RPMI7951 (cell line): ENCODE measurements around the gene NLRP5. TPM values are rescaled to one million over a fixed set of nuclear protein-coding genes. Genes with fewer than 3 reads are reported as not detected.
"Not testable (repeated sequence)": the region's sequence is repeated elsewhere in the genome, so short reads cannot be mapped to it uniquely, and the experiment has no call there.

Experiments
- DNase-seq: peaks from one replicate; pipeline ENCODE4 v3.0.0-alpha.2; 2012; ENCODE audit warnings: low read depth
- total RNA-seq: library from RNA; depleted of rRNA; stranded (reverse); fragments of >200 nt; shearing (Covaris generic); gene quantifications from 2 replicates; pipeline ENCODE4 v1.2.3, GENCODE V29; 2014; rRNA removed

The NLRP5 gene
- total RNA-seq = not detected in 2 replicates

GRCh38 chr19:55986487-55986886 lies at the start of gene NLRP5:
Gene NLRP5 (plus strand): TSS chr19:55986775.
- DNase-seq = no peak

GRCh38 chr19:55939206-55939605 lies 47.4 kb upstream of the NLRP5 start:
- DNase-seq = no peak

GRCh38 chr19:55940306-55940705 lies 46.3 kb upstream of the NLRP5 start:
- DNase-seq = no peak

GRCh38 chr19:55947532-55947931 lies 39.0 kb upstream of the NLRP5 start, which contains the start of gene NLRP8:
Gene NLRP8 (plus strand): TSS chr19:55947832.
- DNase-seq = no peak

- DNase-seq = not testable (repeated sequence)
Observed at GRCh38 chr19:55950566-55950965, 36.0 kb upstream of the NLRP5 start.

- no peak for DNase-seq
Observed at GRCh38 chr19:55956431-55956830, 30.1 kb upstream of the NLRP5 start.

DNA sequence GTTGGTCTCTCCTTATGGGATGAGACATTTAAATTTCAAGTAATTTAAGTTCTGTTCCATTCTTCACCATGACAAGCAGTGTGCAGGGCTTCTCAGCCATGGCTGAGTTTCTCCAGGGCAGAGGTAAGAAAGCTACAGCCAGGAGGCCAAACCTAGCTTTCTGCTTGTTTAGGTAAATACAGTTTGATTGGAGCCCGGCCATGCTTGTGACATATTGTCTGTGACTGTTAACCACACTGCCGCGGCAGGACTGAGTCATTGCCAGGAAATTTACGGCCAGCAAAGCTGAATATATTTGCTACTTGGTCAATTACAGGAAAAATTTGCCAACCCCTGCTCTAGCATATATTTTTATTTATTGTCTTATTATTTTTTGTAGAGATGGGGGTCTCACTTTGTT lies 28.2 kb upstream of the NLRP5 start:
- DNase-seq = peak; percentile 83

- DNase-seq = peak; percentile 16
Observed at GRCh38 chr19:55959996-55960675, 26.4 kb upstream of the NLRP5 start.

- DNase-seq = peak; percentile 82
Observed at GRCh38 chr19:55962186-55962585, 24.4 kb upstream of the NLRP5 start.

DNA sequence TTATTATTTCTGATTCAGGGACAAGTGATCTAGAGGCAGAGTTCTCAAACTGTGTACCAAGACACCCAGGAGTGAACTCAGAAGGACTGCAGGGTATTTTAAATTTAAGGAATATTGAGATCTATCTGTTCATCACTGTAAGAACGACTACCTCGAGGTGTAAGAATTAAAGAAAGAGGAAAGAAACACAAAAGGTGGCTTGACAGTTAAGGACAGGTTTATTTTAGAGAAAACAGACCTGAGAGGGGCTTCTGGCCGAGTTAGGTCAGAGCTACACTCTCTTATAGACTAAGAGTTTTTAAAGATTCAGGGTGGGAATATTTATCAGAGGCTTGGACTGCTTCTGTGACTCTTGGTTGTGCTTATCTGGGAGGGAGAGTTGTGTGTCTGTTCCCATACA lies 12.6 kb upstream of the NLRP5 start:
- DNase-seq = no peak

GRCh38 chr19:55980415-55980814 lies 6.2 kb upstream of the NLRP5 start:
- no peak for DNase-seq

GRCh38 chr19:55985254-55985653 lies 1.3 kb upstream of the NLRP5 start:
- DNase-seq = no peak

GRCh38 chr19:55990831-55991230 lies 4.3 kb downstream of the NLRP5 start:
- DNase-seq = no peak

- DNase-seq = no peak
Observed at GRCh38 chr19:55993492-55993891, 6.9 kb downstream of the NLRP5 start.

DNA sequence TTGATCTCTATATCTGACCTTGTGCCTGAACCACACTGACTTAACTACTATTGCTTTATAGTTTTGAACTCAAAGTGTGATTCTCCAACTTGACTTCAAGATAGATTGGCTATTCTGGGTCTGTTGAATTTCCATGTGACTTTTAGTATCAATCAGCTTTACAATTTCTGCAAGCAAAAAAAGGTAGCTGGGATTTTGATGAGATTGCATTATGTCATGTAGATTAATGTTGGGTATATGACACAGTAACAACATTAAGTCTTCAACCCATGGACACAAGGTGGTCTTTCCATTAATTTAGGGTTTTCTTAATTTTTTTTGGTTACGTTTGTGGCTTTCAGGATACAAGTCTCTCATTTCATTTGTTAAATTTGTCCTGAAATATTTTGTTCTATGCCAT lies 28.2 kb downstream of the NLRP5 start:
- no peak for DNase-seq

- peak; percentile 35 for DNase-seq
Observed at GRCh38 chr19:56015756-56016155, 29.2 kb downstream of the NLRP5 start.

- DNase-seq = not testable (repeated sequence)
Observed at GRCh38 chr19:56019325-56019724, 32.8 kb downstream of the NLRP5 start.

DNA sequence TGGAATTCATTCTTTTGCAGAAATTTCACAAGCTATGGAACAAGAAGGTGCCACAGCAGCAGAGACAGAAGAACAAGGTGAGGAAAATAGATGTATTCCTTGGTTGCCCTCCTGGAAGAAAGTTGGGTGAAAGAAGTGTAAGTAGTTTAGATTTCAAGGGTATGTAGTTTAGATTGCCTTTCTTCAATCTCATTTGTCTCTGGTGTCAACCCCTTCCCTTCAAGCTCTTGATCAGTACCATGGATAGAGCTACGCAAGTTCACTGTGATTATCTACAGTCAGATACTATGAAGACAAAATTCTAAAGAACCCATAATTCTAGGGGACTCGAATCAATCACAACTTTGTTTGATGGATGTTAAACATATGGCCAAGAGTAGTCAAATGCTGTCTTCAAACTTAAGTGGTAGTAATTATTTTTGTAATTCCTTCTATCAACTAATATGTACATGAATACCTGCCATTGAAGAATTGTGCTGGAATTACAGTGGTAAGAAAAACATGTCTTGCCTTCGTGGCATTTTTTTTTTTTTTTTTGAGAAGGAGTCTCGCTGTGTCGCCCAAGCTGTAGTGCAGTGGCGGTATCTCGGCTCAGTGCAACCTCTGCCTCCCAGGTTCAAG lies 33.9 kb downstream of the NLRP5 start:
- not testable (repeated sequence) for DNase-seq

GRCh38 chr19:56026769-56027168 lies 40.2 kb downstream of the NLRP5 start:
- DNase-seq = no peak

- DNase-seq = no peak
Observed at GRCh38 chr19:56053596-56053995, 67.0 kb downstream of the NLRP5 start.

- DNase-seq = peak; percentile 48
Observed at GRCh38 chr19:56066152-56067023, 79.8 kb downstream of the NLRP5 start.

DNA sequence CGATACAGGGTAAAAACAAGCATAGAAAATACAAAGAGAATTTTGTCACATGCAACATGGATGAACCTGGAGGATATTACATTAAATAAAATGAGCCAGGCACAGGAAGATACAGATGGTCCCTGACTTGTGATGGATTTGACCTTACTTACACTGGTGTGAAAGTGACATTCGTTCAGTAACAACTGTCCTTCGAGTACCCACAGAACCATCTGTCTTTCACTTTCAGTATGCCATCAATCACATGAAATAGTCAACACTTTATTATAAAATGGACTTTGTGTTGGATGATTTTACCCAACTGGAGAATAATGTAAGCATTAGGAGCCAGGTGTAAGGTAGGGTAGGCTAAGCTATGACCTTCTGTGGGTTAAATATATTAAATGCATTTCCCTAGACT lies 83.1 kb downstream of the NLRP5 start:
- no peak for DNase-seq

GRCh38 chr19:56071151-56071550 lies 84.6 kb downstream of the NLRP5 start:
- DNase-seq = peak; percentile 13
